CD4-positive, alpha-beta T cell (primary cell): ENCODE data around the gene ANKRD33. TPM values are rescaled to one million over a fixed set of nuclear protein-coding genes. Genes with fewer than 3 reads are reported as not detected.

ENCODE experiments used
- ATAC-seq: fragments of 200-7000 bp; cut with Tn5 transposase; one replicate; pipeline ENCODE4 v1.10.0; 2022; ENCODE audit warnings: mild to moderate bottlenecking; ENCODE audit not compliant: poor library complexity
- CTCF ChIA-PET: fragments of 350-600 bp; sonication (Branson Sonifier 250); formaldehyde crosslinking; loops from one replicate; lab custom pipeline; 2021; ENCODE audit warnings: antibody characterized with exemption, inconsistent platforms; lab: Charles Lee
- POLR2A ChIA-PET: fragments of 350-600 bp; sonication (Branson Sonifier 250); formaldehyde crosslinking; loops from one replicate; lab custom pipeline; 2021; ENCODE audit warnings: antibody characterized with exemption, inconsistent platforms; lab: Charles Lee
- DNase-seq, 14 experiments: peaks; one replicate each; pipeline ENCODE4 v3.0.0-alpha.2; 2013 to 2020; ENCODE audit warnings: mixed read lengths in 2 of 14
- H3K27ac ChIP-seq, 2 donors: one replicate each; pipeline versions ENCODE4 v1.5.1 to v1.7.0; 2013; ENCODE audit warnings: low read length in 2 of 2, low read depth in 1 of 2, mild to moderate bottlenecking in 1 of 2
- H3K27me3 ChIP-seq, 2 experiments: 1 replicate in 1 of 2; 2 replicates in 1 of 2; pipeline versions ENCODE4 v1.6.1 to v1.7.0; 2013; ENCODE audit warnings: low read length in 2 of 2, control low read depth in 1 of 2, mild to moderate bottlenecking in 1 of 2, moderate library complexity in 1 of 2; ENCODE audit not compliant: insufficient read depth in 2 of 2, control insufficient read depth in 1 of 2
- H3K36me3 ChIP-seq: one replicate; pipeline ENCODE4 v1.6.1; 2013; ENCODE audit warnings: low read length, control low read depth; ENCODE audit not compliant: insufficient read depth
- H3K4me1 ChIP-seq: one replicate; pipeline ENCODE4 v1.6.1; 2013; ENCODE audit warnings: low read length, control low read depth; ENCODE audit not compliant: insufficient read depth
- H3K4me3 ChIP-seq: one replicate; pipeline ENCODE4 v1.5.1; 2013; ENCODE audit warnings: mild to moderate bottlenecking, low read length, moderate library complexity
- H3K9me3 ChIP-seq, 2 experiments: 1 replicate in 1 of 2; 2 replicates in 1 of 2; pipeline versions ENCODE4 v1.6.1 to v1.7.0; 2013; ENCODE audit warnings: low read length in 2 of 2, mild to moderate bottlenecking in 2 of 2, control low read depth in 1 of 2, moderate library complexity in 1 of 2; ENCODE audit not compliant: control insufficient read depth in 1 of 2, insufficient read depth in 1 of 2
- H3K27ac Mint-ChIP-seq: one replicate; pipeline ENCODE4 v1.8.0; 2020; ENCODE audit warnings: mixed read lengths
- H3K27me3 Mint-ChIP-seq: one replicate; pipeline ENCODE4 v1.8.0; 2021; ENCODE audit warnings: mixed read lengths
- H3K36me3 Mint-ChIP-seq: one replicate; pipeline ENCODE4 v1.8.0; 2021; ENCODE audit warnings: low read depth, mixed read lengths
- H3K4me1 Mint-ChIP-seq: one replicate; pipeline ENCODE4 v1.8.0; 2021; ENCODE audit warnings: low read depth, mixed read lengths
- H3K4me3 Mint-ChIP-seq: one replicate; pipeline ENCODE4 v1.8.0; 2020; ENCODE audit warnings: mild to moderate bottlenecking, mixed read lengths
- H3K9me3 Mint-ChIP-seq: one replicate; pipeline ENCODE4 v1.8.0; 2020; ENCODE audit warnings: mixed read lengths
- CTCF ChIP-seq: fragments of 200-600 bp; IDR thresholded peaks from one replicate; pipeline ENCODE4 v1.8.0; 2022; ENCODE audit warnings: antibody characterized with exemption, mild to moderate bottlenecking
- intact Hi-C, 2 experiments: fragments of 100-400 bp; cut with DNase I in 1 of 2; cut with micrococcal nuclease in 1 of 2; formaldehyde crosslinking; loops; one replicate each; pipeline versions ENCODE4 v1.15.1 to v1.9.0; 2023 to 2025; cut with DNase I, micrococcal nuclease
- total RNA-seq, 174 experiments: library from RNA in 2 of 174; stranded (reverse) in 2 of 174; gene quantifications; one replicate each; pipeline ENCODE4 v1.2.3 and lab custom pipeline; 2021 to 2026

The ANKRD33 gene
- total RNA-seq, 2 experiments from 2014 or later: not detected

GRCh38 chr12:51922146-51922545 lies 34.2 kb downstream of the ANKRD33 start:
- Mint-ChIP-seq H3K4me3 (no peak overlapping the region), H3K27me3 (no peaks in the 10 kb centered on the region), H3K27ac (no peak overlapping the region), H3K36me3 (no peaks in the 10 kb centered on the region), H3K9me3 (no peaks in the 10 kb centered on the region), H3K4me1 (peaks cover 7% of the 10 kb centered on the region)
- ChIA-PET POLR2A (no interaction called here), CTCF (interaction anchor here (1.4 kb wide), 1 partner anchor 104 kb away, joined by 3 read pairs; no protein-coding TSS in a partner anchor)
- Histone ChIP-seq H3K27ac (no peak overlapping the region), H3K9me3 (no peaks in the 10 kb centered on the region), H3K27me3 (no peaks in the 10 kb centered on the region), H3K4me1 (peaks cover 12% of the 10 kb centered on the region), H3K36me3 (no peaks in the 10 kb centered on the region), H3K4me3 (no peak overlapping the region)
- intact Hi-C loops: no loop called here
- no peak for ATAC-seq
- no peak for DNase-seq
- no peak for TF ChIP-seq CTCF

- H3K27me3 Mint-ChIP-seq: no peaks in the 10 kb centered on the region
- no peaks in the 10 kb centered on the region for H3K27me3 ChIP-seq
- no peak for TF ChIP-seq CTCF
- DNase-seq: peak in 3 of 14 experiments; percentile 13 to 68 (median 60)
- POLR2A ChIA-PET: no interaction called here
- H3K36me3 Mint-ChIP-seq: no peaks in the 10 kb centered on the region
- peaks cover 7% of the 10 kb centered on the region for H3K4me1 Mint-ChIP-seq
- peaks cover 12% of the 10 kb centered on the region for H3K4me1 ChIP-seq
- CTCF ChIA-PET: interaction anchor here (0.7 to 1.6 kb wide), 3 partner anchors 18 to 103 kb away, joined by 3 to 5 read pairs (median 4); no protein-coding TSS in a partner anchor
- no peaks in the 10 kb centered on the region for H3K9me3 ChIP-seq
- no peaks in the 10 kb centered on the region for H3K9me3 Mint-ChIP-seq
- ATAC-seq: no peak
- no peaks in the 10 kb centered on the region for H3K36me3 ChIP-seq
- intact Hi-C loops: no loop called here
- H3K4me3 ChIP-seq: no peak overlapping the region
- H3K27ac ChIP-seq: no peak overlapping the region
- H3K27ac Mint-ChIP-seq: no peak overlapping the region
- H3K4me3 Mint-ChIP-seq: no peak overlapping the region
Observed at GRCh38 chr12:51922762-51923505, 35.0 kb downstream of the ANKRD33 start.

GRCh38 chr12:51923506-51924365 lies 35.8 kb downstream of the ANKRD33 start:
- Mint-ChIP-seq H3K9me3 (no peaks in the 10 kb centered on the region), H3K4me1 (peaks cover 7% of the 10 kb centered on the region), H3K27ac (no peak overlapping the region), H3K36me3 (no peaks in the 10 kb centered on the region), H3K27me3 (no peaks in the 10 kb centered on the region), H3K4me3 (no peak overlapping the region)
- Histone ChIP-seq H3K9me3 (no peaks in the 10 kb centered on the region), H3K27me3 (no peaks in the 10 kb centered on the region), H3K27ac (no peak overlapping the region), H3K4me1 (peaks cover 12% of the 10 kb centered on the region), H3K4me3 (no peak overlapping the region), H3K36me3 (no peaks in the 10 kb centered on the region)
- intact Hi-C loops: no loop called here
- ChIA-PET POLR2A (no interaction called here), CTCF (interaction anchor here (0.7 to 1.6 kb wide), 3 partner anchors 19 to 102 kb away, joined by 3 to 5 read pairs (median 4); no protein-coding TSS in a partner anchor)
- ATAC-seq (peak; percentile 75), DNase-seq (peak; percentile 27 to 79 (median 48))
- TF ChIP-seq CTCF: peak; percentile 76
